Mucosa of descending colon (tissue), 3 donors: ENCODE results near the gene CDH15. TPM values are rescaled to one million over a fixed set of nuclear protein-coding genes. Genes with fewer than 3 reads are reported as not detected.

ENCODE experiments used
- ATAC-seq: fragments of 200-7000 bp; cut with Tn5 transposase; one replicate; pipeline ENCODE4 v1.9.1; 2020; ENCODE audit warnings: mild to moderate bottlenecking, moderate library complexity
- DNase-seq, 3 donors: peaks; one replicate each; pipeline ENCODE4 v3.0.0-alpha.2; 2020
- H3K36me3 ChIP-seq: fragments of 200-600 bp; one replicate; pipeline ENCODE4 v1.8.0; 2021; ENCODE audit warnings: low read depth, mild to moderate bottlenecking
- H3K4me1 ChIP-seq: fragments of 200-600 bp; one replicate; pipeline ENCODE4 v1.8.0; 2021; ENCODE audit warnings: low read depth, mild to moderate bottlenecking
- H3K4me3 ChIP-seq: fragments of 200-600 bp; one replicate; pipeline ENCODE4 v1.8.0; 2021; ENCODE audit warnings: mild to moderate bottlenecking
- H3K9me3 ChIP-seq: fragments of 200-600 bp; one replicate; pipeline ENCODE4 v1.8.0; 2021; ENCODE audit warnings: mild to moderate bottlenecking
- CTCF ChIP-seq: fragments of 200-600 bp; IDR thresholded peaks from one replicate; pipeline ENCODE4 v1.8.0; 2022; ENCODE audit warnings: antibody characterized with exemption, mild to moderate bottlenecking
- intact Hi-C, 2 donors: fragments of 100-400 bp; cut with DNase I in 1 of 2; cut with micrococcal nuclease in 1 of 2; formaldehyde crosslinking; loops; one replicate each; pipeline versions ENCODE4 v1.11.0 to v1.11.1; 2022; cut with DNase I, micrococcal nuclease
- total RNA-seq, 3 donors: library from RNA; stranded (reverse); fragmentation: NEBNext Ultra II Directional in 2 of 3; extraction: Animal tissue kit (Norgen Biotek cat#: 25700) in 2 of 3; gene quantifications; one replicate each; pipeline versions ENCODE4 v1.2.1 to v1.2.4, GENCODE V29; 2021 to 2023
- donor health status: DM: no; HTN: no; CAD: no; lungs with moderate emphysema.
- donor health status: DM: no; HTN: no; CAD: no.
- donor health status: DM: no; HTN: yes; CAD: no.

CDH15 gene
- total RNA-seq, 3 donors from 2014 or later = not detected

DNA sequence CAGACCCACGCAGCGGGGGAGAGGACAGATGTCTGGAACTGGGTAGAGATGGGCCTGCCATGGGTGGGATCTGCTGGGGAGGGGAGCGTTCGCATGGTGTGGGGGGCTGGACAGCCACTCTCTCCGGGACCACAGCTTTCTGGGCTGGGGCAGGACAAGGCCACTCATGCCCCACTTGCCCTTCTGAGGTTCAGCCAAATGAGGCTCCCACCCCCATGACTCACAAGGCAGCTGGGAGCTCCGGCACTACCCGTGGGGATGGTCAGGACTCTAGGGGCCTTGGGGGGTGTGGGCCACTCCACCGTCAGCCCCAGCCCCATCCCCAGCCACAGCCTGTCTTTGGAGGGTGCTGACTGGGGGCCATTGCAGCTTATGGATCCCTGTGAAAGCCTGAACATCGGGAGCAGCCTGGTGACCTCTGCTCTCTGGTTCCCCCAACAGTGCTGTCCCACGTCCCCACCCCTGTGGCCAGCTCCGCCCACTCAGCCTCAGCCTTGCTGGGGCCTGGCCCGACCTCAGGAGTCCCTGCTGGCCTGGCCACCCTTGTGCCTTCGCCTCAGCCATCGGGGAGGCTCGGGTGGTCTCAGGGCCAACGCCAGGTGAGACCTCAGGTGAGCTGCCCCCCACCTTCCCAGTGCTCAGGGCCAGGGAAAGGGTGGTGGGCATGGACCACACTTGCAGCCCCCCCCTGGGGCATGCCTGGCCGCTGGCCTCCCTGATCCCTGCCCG is 4.7 kb upstream of the CDH15 start:
- Histone ChIP-seq H3K4me3 (no peak overlapping the region), H3K36me3 (no peaks in the 10 kb centered on the region), H3K9me3 (no peaks in the 10 kb centered on the region), H3K4me1 (peaks cover 11% of the 10 kb centered on the region)
- no peak for ATAC-seq
- intact Hi-C loops = loop anchor here in 1 of 2 donors (5.0 kb wide), 1 partner anchor 225 kb away; no protein-coding TSS in a partner anchor
- no peak for TF ChIP-seq CTCF
- DNase-seq = no peak

GRCh38 chr16:89167425-89167941 is 4.1 kb upstream of the CDH15 start:
- ATAC-seq (peak; percentile 73), DNase-seq (peak; percentile 90 to 95 (median 94))
- peak; percentile 79 for TF ChIP-seq CTCF
- Histone ChIP-seq H3K9me3 (no peaks in the 10 kb centered on the region), H3K4me1 (peaks cover 12% of the 10 kb centered on the region), H3K36me3 (no peaks in the 10 kb centered on the region), H3K4me3 (no peak overlapping the region)
- intact Hi-C loops = loop anchor here in 1 of 2 donors (5.0 kb wide), 1 partner anchor 225 kb away; no protein-coding TSS in a partner anchor

- Histone ChIP-seq H3K4me3 (no peak overlapping the region), H3K4me1 (peaks cover 12% of the 10 kb centered on the region), H3K9me3 (no peaks in the 10 kb centered on the region), H3K36me3 (no peaks in the 10 kb centered on the region)
- intact Hi-C loops = loop anchor here in 1 of 2 donors (5.0 kb wide), 1 partner anchor 226 kb away; no protein-coding TSS in a partner anchor
- no peak for TF ChIP-seq CTCF
- ATAC-seq = no peak
- DNase-seq = no peak
Observed at GRCh38 chr16:89168381-89169189, 3.0 kb upstream of the CDH15 start.

- intact Hi-C loops = loop anchor here in 1 of 2 donors (5.0 kb wide), 1 partner anchor 227 kb away; no protein-coding TSS in a partner anchor
- ATAC-seq = no peak
- Histone ChIP-seq H3K9me3 (no peaks in the 10 kb centered on the region), H3K4me3 (no peak overlapping the region), H3K36me3 (no peaks in the 10 kb centered on the region), H3K4me1 (peaks cover 12% of the 10 kb centered on the region)
- TF ChIP-seq CTCF = no peak
- no peak for DNase-seq
Observed at GRCh38 chr16:89169778-89170177, 1.8 kb upstream of the CDH15 start.

DNA sequence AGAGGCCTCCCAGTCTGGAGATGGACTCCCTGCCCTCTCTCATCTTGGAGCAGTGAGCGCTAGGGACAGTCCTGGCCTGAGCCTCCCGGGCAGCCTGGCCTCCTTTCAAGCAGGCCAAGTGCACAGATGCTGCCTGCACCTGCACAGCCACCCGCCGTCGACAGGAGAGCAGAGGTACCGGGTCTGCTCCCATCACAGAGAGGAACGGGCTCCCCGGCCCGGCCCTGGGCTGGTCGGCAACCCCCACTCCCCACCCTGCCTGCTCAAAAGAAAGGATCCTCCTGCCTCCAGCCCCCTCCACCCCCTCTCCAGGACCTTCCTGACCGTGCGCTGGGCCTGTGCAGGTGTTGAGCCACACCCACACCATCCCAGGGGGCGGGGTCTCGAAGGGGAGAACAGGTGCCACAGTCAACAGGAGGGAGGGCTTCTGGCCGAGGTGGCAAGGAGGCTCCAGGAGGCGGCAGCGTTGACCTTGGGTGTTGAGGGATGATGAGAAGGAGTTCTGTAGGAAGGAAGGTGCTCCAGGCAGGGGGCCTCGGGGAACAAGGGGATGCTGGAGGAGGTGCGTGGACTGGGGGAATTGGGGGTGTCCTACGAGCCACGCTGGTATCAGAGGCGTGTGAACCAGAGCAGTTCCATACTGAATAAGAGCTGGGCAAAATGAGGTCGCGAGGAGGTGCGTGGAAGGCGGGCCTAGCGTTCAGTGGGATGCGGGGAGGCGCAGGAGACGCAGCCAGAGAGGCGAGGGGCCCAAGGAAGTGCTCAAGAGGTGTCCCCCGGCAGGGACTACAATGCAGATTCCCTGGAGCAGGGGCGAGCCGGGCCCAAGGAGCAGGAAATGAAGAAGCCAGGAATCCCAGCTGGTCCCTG is 967 bp upstream of the CDH15 start:
- intact Hi-C loops = no loop called here
- H3K9me3 ChIP-seq = no peaks in the 10 kb centered on the region
- no peak for TF ChIP-seq CTCF
- H3K4me3 ChIP-seq = no peak overlapping the region
- H3K36me3 ChIP-seq = no peaks in the 10 kb centered on the region
- H3K4me1 ChIP-seq = peaks cover 12% of the 10 kb centered on the region
- ATAC-seq (peak; percentile 44), DNase-seq (peak; percentile 83 to 88 (median 85))
